K562 (cell line): ENCODE results near the gene METTL2B. TPM values are rescaled to one million over a fixed set of nuclear protein-coding genes. Genes with fewer than 3 reads are reported as not detected.

Experiments used
- CREB1 ChIP-seq, 2 experiments: sonication (generic) in 1 of 2; formaldehyde crosslinking in 1 of 2; IDR thresholded peaks; 2 replicates each; pipeline versions ENCODE4 v1.6.1 to v1.8.0; 2012 to 2022; ENCODE audit warnings: inconsistent platforms in 1 of 2, mild to moderate bottlenecking in 1 of 2, missing genetic modification reagents in 1 of 2, moderate library complexity in 1 of 2
- DMBX1 ChIP-seq: fragments of 250-450 bp; sonication (Bioruptor Pico); IDR thresholded peaks from 2 replicates; pipeline ENCODE4 v1.8.0; 2022; ENCODE audit warnings: inconsistent platforms, mild to moderate bottlenecking, moderate library complexity, borderline replicate concordance
- GABPA ChIP-seq: fragments of 200-800 bp; sonication (Bioruptor generic); conservative IDR thresholded peaks from 2 replicates; pipeline ENCODE4 v1.6.1; 2016; ENCODE audit warnings: low read depth, missing genetic modification characterization, missing compliant biosample characterization
- NR1H2 ChIP-seq: sonication (generic); formaldehyde crosslinking; IDR thresholded peaks from 2 replicates; pipeline ENCODE4 v1.4.0; 2020; ENCODE audit warnings: mild to moderate bottlenecking, missing genetic modification reagents
- PHF20 ChIP-seq: fragments of 450-650 bp; IDR thresholded peaks from 2 replicates; pipeline ENCODE4 v1.6.1; 2018; ENCODE audit not compliant: partially characterized antibody
- POLR2G ChIP-seq: fragments of 200-400 bp; formaldehyde crosslinking; IDR thresholded peaks from 2 replicates; pipeline ENCODE4 v1.6.1; 2017; ENCODE audit warnings: low read depth, mild to moderate bottlenecking, antibody characterized with exemption, low read length, moderate library complexity
- polyA plus RNA-seq, 8 experiments: library from polyadenylated mRNA; depleted of rRNA in 4 of 8; stranded (reverse) in 5 of 8; unstranded in 3 of 8; fragments of >200 nt; fragmentation: Nextera tagmentation in 2 of 8; fragmentation: Illumina TruSeq in 1 of 8; extraction: Ambion mirVana in 2 of 8; extraction: Trizol in 1 of 8; gene quantifications; 2 replicates each; pipeline versions ENCODE4 v1.2.1 to v1.2.3, GENCODE V29; 2011 to 2014; ENCODE audit warnings: inconsistent platforms in 1 of 8, missing spikeins in 1 of 8
- total RNA-seq, 7 experiments: library from RNA; depleted of rRNA in 6 of 7; stranded (reverse); fragments of >200 nt in 6 of 7; fragmentation: Illumina TruSeq in 2 of 7; extraction: Trizol in 2 of 7; gene quantifications; 2 replicates each; pipeline versions ENCODE4 v1.2.1 to v1.2.3, GENCODE V29; 2011 to 2021; ENCODE audit warnings: low replicate concordance in 1 of 7
- TF ChIP-seq, protein P1 (sequence below): conservative IDR thresholded peaks from 2 replicates; pipeline ENCODE4 v1.6.1; 2011; ENCODE audit warnings: low read depth, mild to moderate bottlenecking, low read length; ENCODE audit not compliant: control insufficient read depth
- TF ChIP-seq, protein P2 (sequence below): sonication (generic); formaldehyde crosslinking; IDR thresholded peaks from 2 replicates; pipeline ENCODE4 v1.8.0; 2022; ENCODE audit warnings: mild to moderate bottlenecking, missing genetic modification reagents
- TF ChIP-seq, protein P3 (sequence below): fragments of 250-450 bp; sonication (Bioruptor Pico); IDR thresholded peaks from 2 replicates; pipeline ENCODE4 v1.9.0; 2021; ENCODE audit warnings: mild to moderate bottlenecking

The METTL2B gene
- total and polyA plus RNA-seq, 9 of the 15 experiments (the other 6 are each of a cell fraction or from before 2014, with no cell fraction given), result 35.9 to 95.7 (median 79.2) TPM

DNA sequence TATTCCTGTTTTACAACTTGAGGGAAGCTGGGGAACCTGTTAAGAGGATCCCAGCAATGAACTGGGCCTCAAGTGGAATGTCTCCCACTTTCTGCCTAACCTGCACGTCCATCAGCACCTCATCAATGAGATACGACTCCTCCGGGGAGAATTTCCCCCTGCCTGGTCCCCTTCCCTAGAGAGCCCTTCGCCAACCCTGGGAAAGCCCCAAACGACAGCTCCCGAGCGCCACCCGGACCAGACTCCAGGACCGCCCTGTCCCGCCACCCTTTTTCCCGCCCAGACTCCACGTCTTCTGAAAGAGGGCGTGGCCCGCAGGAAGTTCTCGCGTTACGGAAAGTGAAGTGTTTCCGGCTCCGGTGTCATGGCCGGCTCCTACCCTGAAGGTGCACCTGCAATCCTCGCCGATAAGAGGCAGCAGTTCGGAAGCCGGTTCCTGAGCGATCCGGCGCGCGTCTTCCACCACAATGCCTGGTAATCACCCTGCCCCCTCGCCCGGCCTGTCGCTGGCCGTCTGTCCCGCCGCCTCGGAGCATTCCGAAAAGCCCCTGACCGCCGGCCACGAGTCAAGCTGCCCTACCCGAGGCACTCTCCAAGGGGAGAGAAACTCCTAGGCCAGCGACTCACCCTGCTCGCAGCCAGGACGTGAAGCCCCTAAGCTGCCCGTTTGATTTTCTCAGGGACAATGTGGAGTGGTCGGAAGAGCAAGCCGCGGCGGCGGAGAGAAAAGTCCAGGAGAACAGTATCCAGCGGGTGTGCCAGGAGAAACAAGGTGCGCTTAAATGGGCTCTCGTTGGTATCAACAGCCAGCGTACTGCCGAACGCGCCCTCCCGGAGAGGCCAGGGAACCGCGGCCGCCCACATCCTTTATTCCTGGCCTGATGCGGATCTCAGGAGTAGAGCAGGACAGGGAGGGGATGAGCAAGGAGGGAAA, at the start of gene METTL2B (continued):
- TF ChIP-seq, protein P1, sequence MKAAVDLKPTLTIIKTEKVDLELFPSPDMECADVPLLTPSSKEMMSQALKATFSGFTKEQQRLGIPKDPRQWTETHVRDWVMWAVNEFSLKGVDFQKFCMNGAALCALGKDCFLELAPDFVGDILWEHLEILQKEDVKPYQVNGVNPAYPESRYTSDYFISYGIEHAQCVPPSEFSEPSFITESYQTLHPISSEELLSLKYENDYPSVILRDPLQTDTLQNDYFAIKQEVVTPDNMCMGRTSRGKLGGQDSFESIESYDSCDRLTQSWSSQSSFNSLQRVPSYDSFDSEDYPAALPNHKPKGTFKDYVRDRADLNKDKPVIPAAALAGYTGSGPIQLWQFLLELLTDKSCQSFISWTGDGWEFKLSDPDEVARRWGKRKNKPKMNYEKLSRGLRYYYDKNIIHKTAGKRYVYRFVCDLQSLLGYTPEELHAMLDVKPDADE, result peak; percentile 40; the same call in 1 of the 2 replicates
- TF ChIP-seq NR1H2 (CRISPR knock-in tag) (0 out of 2 replicates have a peak, but pooled peaks have one; percentile 41), DMBX1 (CRISPR knock-in tag) (peak; percentile 90), GABPA (tag) (peak; percentile 97), POLR2G (peak; percentile 95), CREB1 (IDR thresholded peaks at IDR 0.05) (peak; percentile 69; the same call in 1 of the 2 replicates), CREB1 (CRISPR knock-in tag; IDR thresholded peaks at IDR 0.05) (peak; percentile 85), PHF20 (peak; percentile 92)
- TF ChIP-seq, protein P2, sequence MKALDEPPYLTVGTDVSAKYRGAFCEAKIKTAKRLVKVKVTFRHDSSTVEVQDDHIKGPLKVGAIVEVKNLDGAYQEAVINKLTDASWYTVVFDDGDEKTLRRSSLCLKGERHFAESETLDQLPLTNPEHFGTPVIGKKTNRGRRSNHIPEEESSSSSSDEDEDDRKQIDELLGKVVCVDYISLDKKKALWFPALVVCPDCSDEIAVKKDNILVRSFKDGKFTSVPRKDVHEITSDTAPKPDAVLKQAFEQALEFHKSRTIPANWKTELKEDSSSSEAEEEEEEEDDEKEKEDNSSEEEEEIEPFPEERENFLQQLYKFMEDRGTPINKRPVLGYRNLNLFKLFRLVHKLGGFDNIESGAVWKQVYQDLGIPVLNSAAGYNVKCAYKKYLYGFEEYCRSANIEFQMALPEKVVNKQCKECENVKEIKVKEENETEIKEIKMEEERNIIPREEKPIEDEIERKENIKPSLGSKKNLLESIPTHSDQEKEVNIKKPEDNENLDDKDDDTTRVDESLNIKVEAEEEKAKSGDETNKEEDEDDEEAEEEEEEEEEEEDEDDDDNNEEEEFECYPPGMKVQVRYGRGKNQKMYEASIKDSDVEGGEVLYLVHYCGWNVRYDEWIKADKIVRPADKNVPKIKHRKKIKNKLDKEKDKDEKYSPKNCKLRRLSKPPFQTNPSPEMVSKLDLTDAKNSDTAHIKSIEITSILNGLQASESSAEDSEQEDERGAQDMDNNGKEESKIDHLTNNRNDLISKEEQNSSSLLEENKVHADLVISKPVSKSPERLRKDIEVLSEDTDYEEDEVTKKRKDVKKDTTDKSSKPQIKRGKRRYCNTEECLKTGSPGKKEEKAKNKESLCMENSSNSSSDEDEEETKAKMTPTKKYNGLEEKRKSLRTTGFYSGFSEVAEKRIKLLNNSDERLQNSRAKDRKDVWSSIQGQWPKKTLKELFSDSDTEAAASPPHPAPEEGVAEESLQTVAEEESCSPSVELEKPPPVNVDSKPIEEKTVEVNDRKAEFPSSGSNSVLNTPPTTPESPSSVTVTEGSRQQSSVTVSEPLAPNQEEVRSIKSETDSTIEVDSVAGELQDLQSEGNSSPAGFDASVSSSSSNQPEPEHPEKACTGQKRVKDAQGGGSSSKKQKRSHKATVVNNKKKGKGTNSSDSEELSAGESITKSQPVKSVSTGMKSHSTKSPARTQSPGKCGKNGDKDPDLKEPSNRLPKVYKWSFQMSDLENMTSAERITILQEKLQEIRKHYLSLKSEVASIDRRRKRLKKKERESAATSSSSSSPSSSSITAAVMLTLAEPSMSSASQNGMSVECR (CRISPR knock-in tag), result peak; percentile 56; the same call in 1 of the 2 replicates
- TF ChIP-seq, protein P3, sequence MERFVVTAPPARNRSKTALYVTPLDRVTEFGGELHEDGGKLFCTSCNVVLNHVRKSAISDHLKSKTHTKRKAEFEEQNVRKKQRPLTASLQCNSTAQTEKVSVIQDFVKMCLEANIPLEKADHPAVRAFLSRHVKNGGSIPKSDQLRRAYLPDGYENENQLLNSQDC (CRISPR knock-in tag), result 0 out of 2 replicates have a peak, but pooled peaks have one; percentile 48
